ENCODE results near the gene TRIM62. TPM values are rescaled to one million over a fixed set of nuclear protein-coding genes. Genes with fewer than 3 reads are reported as not detected.
"Not testable (repeated sequence)": the region's sequence is repeated elsewhere in the genome, so short reads cannot be mapped to it uniquely, and the experiment has no call there.

Gene TRIM62
- total RNA-seq, 3 donors from 2014 or later, result 4.3 to 10.8 (median 7.2) TPM

DNA sequence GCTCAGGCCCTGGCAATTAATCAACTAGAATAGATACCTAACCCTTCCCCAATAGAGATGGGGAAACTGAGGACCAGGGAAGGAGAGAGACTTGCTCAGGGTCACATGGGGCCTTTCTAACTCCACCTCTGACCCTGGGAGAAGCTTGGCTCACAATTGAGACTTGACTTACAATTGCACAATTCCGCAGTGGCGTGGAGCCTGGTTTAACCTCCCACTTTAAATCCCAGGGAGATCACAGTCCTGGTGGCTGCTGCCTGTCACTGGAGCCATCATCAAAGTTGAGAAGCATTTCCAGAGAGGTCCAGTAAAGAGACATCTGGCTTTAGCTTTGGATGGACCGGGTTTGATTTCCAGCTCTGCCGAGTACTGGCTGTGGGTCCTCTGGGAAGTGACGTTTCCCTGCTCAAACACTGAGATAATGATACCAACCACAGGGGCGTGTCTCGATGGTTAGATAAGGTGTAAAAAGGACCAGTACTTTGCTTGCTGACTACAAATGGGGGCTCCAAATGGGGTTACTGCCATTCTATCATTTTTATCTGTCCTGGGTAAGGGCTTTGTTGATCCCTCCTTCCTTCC is 39.3 kb downstream of the TRIM62 start:
- DNase-seq (ENCODE audit: low spot score in 2 of 2), result no peak

DNA sequence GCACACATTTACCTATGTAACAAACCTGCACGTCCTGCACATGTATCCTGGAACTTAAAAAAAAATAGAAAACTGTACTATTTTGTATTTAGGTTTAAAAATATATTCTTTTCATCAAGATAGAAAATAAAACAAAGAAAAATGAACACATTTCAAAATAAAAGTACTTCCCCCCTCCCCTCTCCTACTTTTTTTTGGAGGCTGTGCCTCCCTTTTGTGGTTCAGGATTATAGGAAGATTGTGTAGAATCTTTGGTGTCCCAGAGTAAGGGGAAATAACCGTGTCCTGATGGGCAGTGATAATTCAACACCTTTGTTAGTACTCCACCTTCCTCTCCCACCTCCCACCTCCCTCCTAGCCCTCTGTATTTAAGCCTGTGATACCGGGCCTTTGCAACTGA is 40.1 kb downstream of the TRIM62 start:
- TF ChIP-seq POLR2A (IDR thresholded peaks at IDR 0.05) (no peak), POLR2AphosphoS5 (IDR thresholded peaks at IDR 0.05) (no peak)
- TF ChIP-seq, protein P1, sequence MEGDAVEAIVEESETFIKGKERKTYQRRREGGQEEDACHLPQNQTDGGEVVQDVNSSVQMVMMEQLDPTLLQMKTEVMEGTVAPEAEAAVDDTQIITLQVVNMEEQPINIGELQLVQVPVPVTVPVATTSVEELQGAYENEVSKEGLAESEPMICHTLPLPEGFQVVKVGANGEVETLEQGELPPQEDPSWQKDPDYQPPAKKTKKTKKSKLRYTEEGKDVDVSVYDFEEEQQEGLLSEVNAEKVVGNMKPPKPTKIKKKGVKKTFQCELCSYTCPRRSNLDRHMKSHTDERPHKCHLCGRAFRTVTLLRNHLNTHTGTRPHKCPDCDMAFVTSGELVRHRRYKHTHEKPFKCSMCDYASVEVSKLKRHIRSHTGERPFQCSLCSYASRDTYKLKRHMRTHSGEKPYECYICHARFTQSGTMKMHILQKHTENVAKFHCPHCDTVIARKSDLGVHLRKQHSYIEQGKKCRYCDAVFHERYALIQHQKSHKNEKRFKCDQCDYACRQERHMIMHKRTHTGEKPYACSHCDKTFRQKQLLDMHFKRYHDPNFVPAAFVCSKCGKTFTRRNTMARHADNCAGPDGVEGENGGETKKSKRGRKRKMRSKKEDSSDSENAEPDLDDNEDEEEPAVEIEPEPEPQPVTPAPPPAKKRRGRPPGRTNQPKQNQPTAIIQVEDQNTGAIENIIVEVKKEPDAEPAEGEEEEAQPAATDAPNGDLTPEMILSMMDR (IDR thresholded peaks at IDR 0.05), result no peak
- Histone ChIP-seq H3K4me1 (no peaks in the 10 kb centered on the region), H3K9me3 (no peaks in the 10 kb centered on the region), H3K27ac (peak overlapping the region in 1 of 2 donors; percentile 50), H3K27me3 (no peaks in the 10 kb centered on the region), H3K4me3 (no peak overlapping the region), H3K36me3 (no peaks in the 10 kb centered on the region)
- intact Hi-C loops (cut with DNase I; ENCODE audit: low total_unique reads), result no loop called here
- DNase-seq (ENCODE audit: low spot score in 2 of 2), result no peak

More for the DNA sequence above, 39.3 kb downstream of the TRIM62 start:
- Histone ChIP-seq H3K4me1 (no peaks in the 10 kb centered on the region), H3K27ac (peak overlapping the region; percentile 2 to 50), H3K4me3 (no peak overlapping the region), H3K9me3 (no peaks in the 10 kb centered on the region), H3K27me3 (no peaks in the 10 kb centered on the region), H3K36me3 (no peaks in the 10 kb centered on the region)
- intact Hi-C loops (cut with DNase I; ENCODE audit: low total_unique reads), result no loop called here
- TF ChIP-seq POLR2AphosphoS5 (IDR thresholded peaks at IDR 0.05), result no peak
- TF ChIP-seq, protein P1 (IDR thresholded peaks at IDR 0.05), result no peak
- no peak for TF ChIP-seq POLR2A (IDR thresholded peaks at IDR 0.05)

DNA sequence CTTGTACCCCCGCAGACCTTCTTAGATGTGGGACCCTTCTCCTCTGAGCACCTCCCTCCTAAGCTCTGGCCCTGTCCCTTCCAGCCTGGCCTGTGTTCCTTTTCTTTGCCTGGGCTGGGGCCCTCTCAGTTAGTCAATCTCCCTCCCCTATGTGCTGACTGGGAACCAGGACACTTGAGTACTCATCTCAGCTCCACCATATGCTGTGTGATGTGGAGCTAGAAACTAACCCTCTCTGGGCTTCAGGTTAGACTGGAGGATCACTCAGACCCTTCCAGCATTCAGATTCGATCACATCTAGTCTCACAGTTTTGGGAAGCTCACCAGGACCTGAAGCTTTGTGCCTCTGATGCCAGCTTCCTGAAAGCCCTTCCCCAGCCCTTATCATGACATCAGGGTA is 40.6 kb downstream of the TRIM62 start:
- no peaks in the 10 kb centered on the region for H3K9me3 ChIP-seq
- H3K4me3 ChIP-seq, result no peak overlapping the region
- TF ChIP-seq POLR2A (IDR thresholded peaks at IDR 0.05) (no peak), POLR2AphosphoS5 (IDR thresholded peaks at IDR 0.05) (no peak)
- TF ChIP-seq, protein P1 (IDR thresholded peaks at IDR 0.05), result no peak
- intact Hi-C loops (cut with DNase I; ENCODE audit: low total_unique reads), result no loop called here
- no peaks in the 10 kb centered on the region for H3K27me3 ChIP-seq
- no peaks in the 10 kb centered on the region for H3K4me1 ChIP-seq
- no peak for DNase-seq (ENCODE audit: low spot score in 2 of 2)
- no peak overlapping the region for H3K27ac ChIP-seq
- H3K36me3 ChIP-seq, result no peaks in the 10 kb centered on the region

DNA sequence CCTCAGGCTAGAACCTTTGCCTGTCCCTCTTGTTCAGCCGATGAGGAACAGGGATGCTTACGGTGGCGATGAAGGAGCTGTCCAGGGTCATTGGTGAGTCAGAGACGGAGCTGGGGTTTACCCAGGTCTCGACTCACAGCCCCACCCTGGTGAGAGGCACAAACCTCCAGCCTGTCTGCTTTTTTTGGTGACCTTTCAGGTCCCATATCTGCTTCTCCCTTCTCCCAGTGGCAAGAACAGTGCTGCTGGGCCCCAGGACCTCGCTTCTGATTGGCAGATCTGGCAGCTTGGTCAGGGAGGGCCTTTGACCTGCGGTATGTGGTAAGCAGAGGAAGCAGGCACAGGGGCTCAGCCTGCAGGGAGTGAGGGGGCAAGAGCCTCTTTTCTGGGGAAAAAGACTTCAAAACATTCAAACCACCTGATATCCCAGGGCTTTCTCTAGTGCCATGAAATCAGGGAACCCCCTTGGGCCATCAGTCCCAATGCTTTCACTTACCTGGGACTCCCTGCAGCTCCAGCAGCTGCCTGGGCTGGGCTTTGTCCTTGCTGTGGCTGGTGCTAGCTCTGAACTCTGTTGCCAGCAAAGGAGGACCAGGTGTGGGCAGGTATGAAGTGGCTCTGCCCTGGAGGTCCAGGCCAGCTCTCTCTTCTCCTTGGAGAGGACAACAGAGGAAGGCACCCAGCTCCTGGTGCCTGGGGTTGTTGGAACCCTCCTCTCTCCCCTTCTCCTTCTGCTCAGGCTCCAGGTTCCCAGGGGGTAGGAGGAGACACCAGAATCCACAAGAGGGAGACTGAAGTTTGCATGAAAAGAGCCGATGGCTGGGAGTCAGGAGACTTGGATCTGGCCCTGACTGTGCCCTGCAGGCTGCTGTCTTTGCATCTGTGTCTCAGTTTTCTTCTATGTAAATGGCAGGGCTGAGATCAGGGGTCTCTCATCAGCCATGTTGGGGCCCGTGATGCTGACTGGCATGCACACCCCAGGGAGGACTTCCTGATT is 41.4 kb downstream of the TRIM62 start:
- Histone ChIP-seq H3K27ac (no peak overlapping the region), H3K9me3 (no peaks in the 10 kb centered on the region), H3K4me3 (no peak overlapping the region), H3K36me3 (no peaks in the 10 kb centered on the region), H3K27me3 (no peaks in the 10 kb centered on the region), H3K4me1 (no peaks in the 10 kb centered on the region)
- DNase-seq (ENCODE audit: low spot score in 2 of 2), result peak in 1 of 2 donors; percentile 38
- TF ChIP-seq POLR2AphosphoS5 (IDR thresholded peaks at IDR 0.05) (no peak), POLR2A (IDR thresholded peaks at IDR 0.05) (no peak)
- TF ChIP-seq, protein P1 (IDR thresholded peaks at IDR 0.05), result no peak
- intact Hi-C loops (cut with DNase I; ENCODE audit: low total_unique reads), result no loop called here

DNA sequence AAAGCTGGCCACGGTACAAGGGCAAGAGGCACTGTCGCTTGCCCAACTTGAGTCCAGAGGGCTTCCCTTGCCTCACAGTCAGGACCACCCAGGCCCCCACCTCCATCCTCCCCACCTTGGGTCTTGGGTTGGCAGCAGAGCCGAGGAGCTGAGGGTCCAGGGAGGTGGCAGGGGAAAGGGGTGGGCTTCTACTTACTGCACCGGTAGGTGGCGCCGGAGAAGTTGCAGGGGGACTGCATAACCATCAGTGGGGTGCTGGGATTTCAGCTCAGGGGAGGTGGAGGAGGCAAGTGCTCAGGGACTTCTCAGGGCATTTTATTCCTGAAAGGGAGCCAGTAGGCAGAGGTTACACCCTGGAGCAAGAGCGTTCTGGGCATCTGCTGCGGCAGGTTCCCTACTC is 44.0 kb downstream of the TRIM62 start:
- Histone ChIP-seq H3K4me1 (no peaks in the 10 kb centered on the region), H3K27ac (no peak overlapping the region), H3K4me3 (no peak overlapping the region), H3K36me3 (no peaks in the 10 kb centered on the region), H3K27me3 (no peaks in the 10 kb centered on the region), H3K9me3 (no peaks in the 10 kb centered on the region)
- no peak for TF ChIP-seq POLR2AphosphoS5 (IDR thresholded peaks at IDR 0.05)
- TF ChIP-seq POLR2A (IDR thresholded peaks at IDR 0.05), result no peak
- TF ChIP-seq, protein P1 (IDR thresholded peaks at IDR 0.05), result peak in 1 of 3 donors; percentile 13
- DNase-seq (ENCODE audit: low spot score in 2 of 2), result no peak
- intact Hi-C loops (cut with DNase I; ENCODE audit: low total_unique reads), result no loop called here

DNA sequence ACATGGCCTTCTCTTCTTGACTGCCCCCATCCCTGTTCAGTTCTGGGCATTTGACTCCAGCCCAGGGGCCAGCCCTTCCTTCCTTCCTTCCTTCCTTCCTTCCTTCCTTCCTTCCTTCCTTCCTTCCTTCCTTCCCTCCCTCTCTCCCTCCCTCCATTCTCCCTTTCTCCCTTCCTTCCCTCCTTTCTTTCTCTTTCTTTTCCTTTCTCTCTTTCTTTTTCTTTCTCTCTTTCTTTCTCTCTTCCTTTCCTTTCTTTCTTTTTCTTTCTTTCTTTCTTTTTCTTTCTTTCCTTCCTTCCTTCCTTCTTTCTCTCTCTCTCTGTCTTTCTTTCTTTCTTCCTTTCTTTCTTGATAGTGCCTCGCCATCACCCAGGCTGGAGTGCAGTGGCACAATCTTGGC is 45.8 kb downstream of the TRIM62 start:
- DNase-seq (ENCODE audit: low spot score in 2 of 2); H3K4me1 ChIP-seq; H3K4me3 ChIP-seq; H3K36me3 ChIP-seq; intact Hi-C loops (cut with DNase I; ENCODE audit: low total_unique reads); H3K9me3 ChIP-seq; H3K27me3 ChIP-seq; H3K27ac ChIP-seq: not testable (repeated sequence)

Measured in breast epithelium (tissue), 4 donors.